ENCODE results near the gene GLB1L3.
"Not testable (repeated sequence)": the region's sequence is repeated elsewhere in the genome, so short reads cannot be mapped to it uniquely, and the experiment has no call there.

The GLB1L3 gene

GRCh38 chr11:134250675-134251074 lies 25.5 kb upstream of the GLB1L3 start:
- no peak for DNase-seq (ENCODE audit: low read depth in 2 of 2)

GRCh38 chr11:134252346-134253187 lies 23.6 kb upstream of the GLB1L3 start:
- no peak for DNase-seq (ENCODE audit: low read depth in 2 of 2)

GRCh38 chr11:134253188-134253993 lies 22.8 kb upstream of the GLB1L3 start, which contains the start of the genes ACAD8 and THYN1:
TSS of gene ACAD8 (plus strand) at chr11:134253568. CDS start at chr11:134253601, 33 bp downstream.
TSS of gene THYN1 (minus strand) at chr11:134253352. CDS start at chr11:134252882, 470 bp downstream.
- DNase-seq (ENCODE audit: low read depth in 2 of 2): peak; percentile 89 to 93

- DNase-seq (ENCODE audit: low read depth in 2 of 2): no peak
These were observed 21.6 kb upstream of the GLB1L3 start for GRCh38 chr11:134254433-134255183.

- not testable (repeated sequence) for DNase-seq (ENCODE audit: low read depth in 2 of 2)
These were observed 21.0 kb upstream of the GLB1L3 start for GRCh38 chr11:134255184-134255561.

- DNase-seq (ENCODE audit: low read depth in 2 of 2): no peak
These were observed 19.1 kb upstream of the GLB1L3 start for GRCh38 chr11:134257101-134257500.

GRCh38 chr11:134258577-134258976 lies 17.6 kb upstream of the GLB1L3 start:
- no peak for DNase-seq (ENCODE audit: low read depth in 2 of 2)

GRCh38 chr11:134260503-134260902 lies 15.7 kb upstream of the GLB1L3 start:
- no peak for DNase-seq (ENCODE audit: low read depth in 2 of 2)

- DNase-seq (ENCODE audit: low read depth in 2 of 2): no peak
These were observed 15.2 kb upstream of the GLB1L3 start for GRCh38 chr11:134260983-134261382.

GRCh38 chr11:134261626-134262488 lies 14.3 kb upstream of the GLB1L3 start:
- no peak for DNase-seq (ENCODE audit: low read depth in 2 of 2)

- no peak for DNase-seq (ENCODE audit: low read depth in 2 of 2)
These were observed 11.0 kb upstream of the GLB1L3 start for GRCh38 chr11:134264966-134265764.

GRCh38 chr11:134266440-134266839 lies 9.7 kb upstream of the GLB1L3 start:
- no peak for DNase-seq (ENCODE audit: low read depth in 2 of 2)

- DNase-seq (ENCODE audit: low read depth in 2 of 2): no peak
These were observed 9.3 kb upstream of the GLB1L3 start for GRCh38 chr11:134266841-134267251.

GRCh38 chr11:134267461-134267860 lies 8.7 kb upstream of the GLB1L3 start:
- DNase-seq (ENCODE audit: low read depth in 2 of 2): no peak

- DNase-seq (ENCODE audit: low read depth in 2 of 2): no peak
These were observed 8.2 kb upstream of the GLB1L3 start for GRCh38 chr11:134267966-134268365.

GRCh38 chr11:134270250-134270714 lies 5.9 kb upstream of the GLB1L3 start:
- no peak for DNase-seq (ENCODE audit: low read depth in 2 of 2)

GRCh38 chr11:134271978-134272377 lies 4.2 kb upstream of the GLB1L3 start:
- no peak for DNase-seq (ENCODE audit: low read depth in 2 of 2)

- DNase-seq (ENCODE audit: low read depth in 2 of 2): no peak
These were observed 3.5 kb upstream of the GLB1L3 start for GRCh38 chr11:134272381-134273316.

GRCh38 chr11:134273317-134273712 lies 2.9 kb upstream of the GLB1L3 start:
- DNase-seq (ENCODE audit: low read depth in 2 of 2): no peak
